GM12891 (cell line): ENCODE data around the gene TSPOAP1.

ENCODE experiments used
- PAX5 ChIP-seq: IDR thresholded peaks from 2 replicates; pipeline ENCODE4 v1.6.1; 2011; ENCODE audit warnings: low read length, moderate library complexity, mild to moderate bottlenecking; ENCODE audit not compliant: insufficient read depth, severe bottlenecking
- POLR2A ChIP-seq: IDR thresholded peaks from 2 replicates; pipeline ENCODE4 v1.6.1; 2011; ENCODE audit warnings: low read depth, low read length, control low read depth
- POLR2AphosphoS5 ChIP-seq: IDR thresholded peaks from 2 replicates; pipeline ENCODE4 v1.6.1; 2011; ENCODE audit warnings: low read depth, low read length, control low read depth
- POU2F2 ChIP-seq: IDR thresholded peaks from 2 replicates; pipeline ENCODE4 v1.6.1; 2011; ENCODE audit warnings: low read depth, mild to moderate bottlenecking, control low read depth, low read length, moderate library complexity
- SPI1 ChIP-seq: IDR thresholded peaks from 2 replicates; pipeline ENCODE4 v1.6.1; 2011; ENCODE audit warnings: low read depth, low read length, control low read depth
- TAF1 ChIP-seq: IDR thresholded peaks from 2 replicates; pipeline ENCODE4 v1.6.1; 2011; ENCODE audit warnings: low read depth, low read length, control low read depth

DNA sequence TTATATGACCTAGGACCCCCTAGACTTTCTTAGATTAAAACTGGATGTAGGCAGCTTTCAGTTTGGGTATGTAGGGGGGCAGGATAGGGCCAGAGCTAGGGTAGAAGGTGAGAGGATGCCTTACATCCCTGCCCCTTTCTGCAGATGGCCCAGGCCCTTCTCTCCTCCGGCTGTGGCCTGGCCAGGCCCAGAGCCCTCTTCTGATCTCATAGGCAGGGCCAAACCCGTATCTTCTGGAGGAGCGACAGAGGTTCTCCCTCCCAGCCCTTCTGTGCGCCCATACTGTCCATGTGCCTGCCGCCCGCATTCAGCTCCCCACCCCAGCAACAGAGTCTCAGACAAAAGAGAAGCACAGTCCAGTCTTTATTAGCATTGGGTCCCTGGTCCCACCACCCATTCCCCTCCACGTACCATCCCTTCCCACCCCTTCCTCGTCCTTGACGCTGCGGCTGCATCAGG lies 2.0 kb upstream of the TSPOAP1 start:
- TF ChIP-seq SPI1 (no peak), POLR2AphosphoS5 (peak; percentile 67), TAF1 (no peak; the same call in 1 of the 2 replicates), POLR2A (peak; percentile 79), POU2F2 (no peak), PAX5 (no peak)
